GM21447 (cell line): ENCODE data around the gene CCDC85A.

Experiments
- ATAC-seq: cut with Tn5 transposase; IDR thresholded peaks from one replicate; pipeline ENCODE4 v1.9.1; 2021; ENCODE audit not compliant: unreplicated experiment

CCDC85A gene

GRCh38 chr2:56192664-56193305, 9.0 kb downstream of the CCDC85A start:
- no peak for ATAC-seq

DNA sequence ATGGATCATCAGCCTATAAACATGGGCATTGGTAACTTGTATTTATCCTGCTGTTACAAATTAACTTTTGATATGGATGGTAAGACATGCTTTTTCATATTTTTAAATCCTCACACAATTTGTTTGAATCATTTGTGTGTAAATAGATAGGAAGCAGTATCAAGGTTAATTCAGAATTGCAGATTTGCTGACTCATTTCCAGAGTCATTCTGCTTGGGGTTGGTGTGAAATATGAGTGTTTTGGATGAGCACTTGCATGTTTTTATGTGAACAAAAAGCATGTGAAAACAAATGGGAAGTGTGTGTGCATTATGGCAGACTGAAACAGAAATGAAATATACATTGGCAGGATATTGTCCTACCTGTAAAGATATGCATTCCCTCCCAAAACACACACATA, 11.8 kb downstream of the CCDC85A start:
- no peak for ATAC-seq

GRCh38 chr2:56197816-56198215, 14.0 kb downstream of the CCDC85A start:
- ATAC-seq: no peak

GRCh38 chr2:56198936-56199335, 15.1 kb downstream of the CCDC85A start:
- ATAC-seq: no peak

DNA sequence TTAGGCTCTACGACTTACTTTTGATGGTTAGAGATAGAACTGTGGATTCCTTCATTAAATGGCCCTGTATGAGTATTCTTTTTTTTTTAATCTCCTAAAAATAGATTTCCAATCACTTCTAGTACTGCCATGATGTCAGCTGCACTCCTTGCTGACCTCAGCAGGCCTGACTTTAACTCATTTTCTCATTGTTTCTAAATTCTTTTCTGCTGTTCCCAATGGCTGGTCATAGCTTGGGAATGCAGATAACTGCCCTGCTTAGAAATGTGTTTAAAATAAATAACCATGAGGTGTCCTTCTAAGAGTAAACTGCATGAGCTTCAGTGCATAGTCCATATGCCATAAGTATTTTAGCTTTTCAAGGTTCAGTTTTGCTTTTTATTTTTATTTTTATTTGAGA, 15.7 kb downstream of the CCDC85A start:
- ATAC-seq: no peak

GRCh38 chr2:56202381-56203121, 18.8 kb downstream of the CCDC85A start:
- no peak for ATAC-seq

DNA sequence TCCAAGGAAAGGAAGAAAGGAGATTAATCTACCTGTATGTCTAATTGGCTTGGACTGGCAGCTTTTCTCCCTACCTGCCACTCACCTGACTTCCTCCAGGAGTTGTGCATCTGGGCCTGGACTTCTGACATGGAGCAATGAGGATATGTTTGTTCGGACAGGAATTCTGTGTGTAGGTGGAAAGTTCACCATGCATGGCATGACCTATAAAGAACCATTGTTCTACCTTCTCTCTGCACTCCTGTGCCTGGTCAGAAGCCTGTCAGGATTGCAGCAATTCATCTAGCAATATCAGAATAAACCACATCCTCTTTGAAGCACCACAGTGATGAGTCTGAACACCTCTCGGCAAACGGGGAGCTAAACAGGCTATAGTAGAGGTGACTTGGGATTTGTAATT, 20.8 kb downstream of the CCDC85A start:
- ATAC-seq: no peak

DNA sequence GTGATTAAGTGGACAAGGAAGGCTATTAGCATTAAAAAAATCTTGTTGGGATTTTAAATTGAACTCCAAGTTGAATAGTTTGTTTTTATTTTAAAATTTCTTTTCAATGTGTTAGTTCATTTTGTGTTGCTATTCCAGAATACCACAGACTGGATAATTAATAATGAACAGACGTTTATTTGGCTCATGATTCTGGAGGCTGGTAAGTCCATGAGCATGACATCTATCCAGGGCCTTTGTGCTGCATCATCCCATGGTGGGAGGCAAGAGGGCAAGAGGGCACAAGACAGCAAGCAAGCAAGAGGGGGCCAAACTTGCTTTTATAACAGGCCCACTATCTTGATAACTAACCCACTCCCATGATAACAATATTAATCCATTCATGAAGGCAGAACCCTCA, 22.5 kb downstream of the CCDC85A start:
- no peak for ATAC-seq

DNA sequence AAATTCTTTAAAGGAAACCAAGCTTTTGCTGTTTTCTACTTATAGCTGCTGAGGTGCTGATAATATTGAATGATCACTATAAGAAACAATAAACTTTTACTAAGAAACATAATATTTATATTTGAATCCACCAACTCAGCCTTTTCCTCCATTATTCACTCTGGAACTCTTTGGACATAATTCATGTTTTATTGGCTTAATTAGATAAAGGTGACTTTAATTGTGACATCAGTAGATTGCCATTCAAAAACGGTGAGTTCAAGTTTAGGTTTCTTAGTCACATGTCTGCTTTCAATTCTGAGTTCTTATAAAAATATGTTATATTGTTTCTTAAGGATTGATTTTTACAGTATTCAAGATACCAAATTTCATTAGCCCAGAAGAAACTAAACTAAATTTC, 24.0 kb downstream of the CCDC85A start:
- no peak for ATAC-seq

- no peak for ATAC-seq
Observed at GRCh38 chr2:56208380-56208779, 24.6 kb downstream of the CCDC85A start.

DNA sequence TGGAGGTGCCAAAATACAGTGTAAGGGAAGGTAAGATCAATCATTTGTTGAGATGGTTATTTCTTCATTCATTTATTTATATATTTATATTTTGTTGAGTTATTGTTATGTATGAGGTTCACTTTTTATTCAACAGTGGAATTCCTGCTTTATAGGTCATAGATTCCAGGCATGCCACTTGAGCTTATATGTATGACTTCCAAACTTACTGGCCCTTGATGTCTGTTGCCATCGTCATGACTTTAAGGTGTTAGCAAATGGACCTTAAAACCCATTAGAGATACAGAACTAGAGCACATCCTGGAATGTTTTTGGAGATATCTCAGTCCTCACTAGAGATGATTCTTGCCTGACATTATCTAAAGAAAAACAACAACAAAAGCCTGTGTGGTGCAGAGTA, 25.9 kb downstream of the CCDC85A start:
- no peak for ATAC-seq

DNA sequence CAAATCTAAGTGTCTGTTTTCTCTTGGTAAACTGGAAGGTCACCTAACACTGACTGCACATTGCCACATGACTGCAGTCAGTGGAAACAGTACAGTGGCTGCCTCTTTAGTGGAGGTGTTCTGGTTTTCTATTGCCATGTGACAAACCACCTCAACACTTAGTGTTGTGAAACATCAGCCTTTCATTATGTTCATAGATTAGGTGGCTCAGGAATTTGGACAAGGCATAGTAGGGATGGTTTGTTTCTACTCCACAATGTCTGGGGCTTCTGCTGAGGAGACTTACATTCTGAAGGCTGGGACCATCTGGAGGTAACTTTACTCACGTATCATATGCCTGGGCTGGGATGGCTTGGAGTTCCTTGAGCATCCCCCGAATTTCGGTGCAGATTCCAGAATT, 26.5 kb downstream of the CCDC85A start:
- ATAC-seq: no peak

- ATAC-seq: no peak
Observed at GRCh38 chr2:56211048-56211447, 27.3 kb downstream of the CCDC85A start.

- no peak for ATAC-seq
Observed at GRCh38 chr2:56215911-56216310, 32.1 kb downstream of the CCDC85A start.

GRCh38 chr2:56217106-56217505, 33.3 kb downstream of the CCDC85A start:
- ATAC-seq: no peak

- ATAC-seq: no peak
Observed at GRCh38 chr2:56222481-56222880, 38.7 kb downstream of the CCDC85A start.

- ATAC-seq: no peak
Observed at GRCh38 chr2:56224316-56224715, 40.5 kb downstream of the CCDC85A start.

GRCh38 chr2:56227811-56228210, 44.0 kb downstream of the CCDC85A start:
- no peak for ATAC-seq

DNA sequence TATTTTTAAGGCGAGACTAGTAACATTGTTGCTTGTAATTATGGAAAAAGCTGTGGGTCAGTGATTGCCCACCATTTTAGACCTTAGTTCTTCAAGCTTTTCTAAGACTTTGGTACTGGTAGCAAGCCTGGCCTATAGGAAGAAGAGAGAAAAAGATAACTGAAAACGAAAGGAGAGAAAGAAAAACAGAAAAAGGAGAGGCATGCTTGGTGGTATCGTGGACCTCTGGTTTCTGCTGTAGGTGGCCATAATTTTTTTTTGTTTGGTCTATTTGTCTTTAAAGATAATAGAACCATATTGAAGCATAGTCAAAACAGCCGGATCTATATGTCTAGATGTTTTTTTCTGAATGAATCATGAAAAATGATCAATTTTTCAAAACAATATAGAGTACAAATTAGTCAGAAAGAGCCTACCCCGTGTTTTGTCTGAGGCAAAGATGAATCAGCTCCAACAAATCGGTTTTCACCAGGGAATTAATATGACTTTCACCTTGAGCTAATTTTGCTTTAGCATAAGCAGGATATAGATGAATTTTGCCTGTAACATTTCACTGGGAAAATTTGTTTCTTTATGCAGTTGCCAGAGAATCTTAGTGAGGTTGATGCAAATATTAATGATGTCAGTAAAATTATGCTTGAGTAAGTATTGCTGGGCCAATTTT, 45.7 kb downstream of the CCDC85A start:
- ATAC-seq: no peak

DNA sequence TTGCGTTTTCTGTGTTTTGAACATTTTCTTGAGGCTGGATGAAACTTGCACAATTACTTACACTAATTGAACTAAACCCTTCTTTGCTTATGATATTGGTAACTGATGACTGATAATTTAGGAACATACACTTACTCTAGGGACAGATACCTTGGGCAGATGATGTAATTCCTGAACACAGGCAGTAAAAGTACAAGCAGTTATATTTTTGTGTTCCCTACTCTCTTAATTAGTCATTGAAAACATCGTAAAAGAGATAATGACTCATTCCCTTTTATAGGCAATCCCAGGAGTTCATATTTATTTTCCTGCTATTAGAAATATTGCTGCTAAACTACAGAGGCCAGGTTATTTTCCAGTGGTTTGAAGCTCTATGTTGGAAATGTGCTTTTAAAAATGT, 46.4 kb downstream of the CCDC85A start:
- no peak for ATAC-seq

DNA sequence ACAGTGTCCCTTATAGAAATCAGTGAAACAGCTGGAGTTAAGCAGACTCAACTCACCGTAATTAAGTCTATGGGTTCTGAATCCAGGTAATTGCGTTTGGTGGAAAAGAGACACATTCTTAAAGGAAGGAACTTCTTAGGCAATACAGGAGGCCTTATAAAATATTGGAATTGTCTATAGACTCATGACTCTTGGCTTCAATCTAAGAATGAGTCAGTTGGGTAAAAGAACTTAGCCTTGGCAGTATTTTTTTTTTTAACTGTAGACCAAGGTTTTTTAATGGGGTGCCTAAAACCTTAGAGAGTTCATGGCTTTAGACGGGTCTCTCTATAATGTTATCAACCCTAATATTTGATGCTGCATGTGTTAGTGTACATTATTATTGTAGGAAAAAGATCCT, 47.6 kb downstream of the CCDC85A start:
- no peak for ATAC-seq

GRCh38 chr2:56232912-56233311, 49.1 kb downstream of the CCDC85A start:
- ATAC-seq: no peak
